IPS-NIHi7 (cell line): Measurements from ENCODE around the gene MECP2.

Experiments used
- DNase-seq: peaks from one replicate; pipeline ENCODE4 v3.0.0; 2012; ENCODE audit warnings: mixed read lengths; ENCODE audit errors: extremely low spot score

Gene MECP2

GRCh38 chrX:154115750-154116149 is 18.2 kb upstream of the MECP2 start:
- DNase-seq: no peak

- no peak for DNase-seq
These were observed 17.6 kb upstream of the MECP2 start for GRCh38 chrX:154115071-154115470.

GRCh38 chrX:154114652-154115051 is 17.1 kb upstream of the MECP2 start:
- DNase-seq: no peak

GRCh38 chrX:154113729-154114128 is 16.2 kb upstream of the MECP2 start:
- DNase-seq: no peak

GRCh38 chrX:154098551-154098950 is 1.0 kb upstream of the MECP2 start:
- no peak for DNase-seq

- DNase-seq: peak; percentile 73
These were observed 421 bp downstream of the MECP2 start for GRCh38 chrX:154097003-154097588.

GRCh38 chrX:154096140-154097002 is 1.1 kb downstream of the MECP2 start:
- DNase-seq: no peak

- no peak for DNase-seq
These were observed 2.7 kb downstream of the MECP2 start for GRCh38 chrX:154094833-154095232.

- DNase-seq: no peak
These were observed 3.6 kb downstream of the MECP2 start for GRCh38 chrX:154093965-154094364.

- no peak for DNase-seq
These were observed 5.1 kb downstream of the MECP2 start for GRCh38 chrX:154092371-154092770.

- no peak for DNase-seq
These were observed 5.8 kb downstream of the MECP2 start for GRCh38 chrX:154091678-154092077.

GRCh38 chrX:154090731-154091130 is 6.8 kb downstream of the MECP2 start:
- DNase-seq: no peak

GRCh38 chrX:154084449-154085300 is 12.8 kb downstream of the MECP2 start:
- no peak for DNase-seq

- no peak for DNase-seq
These were observed 14.4 kb downstream of the MECP2 start for GRCh38 chrX:154083126-154083517.

- DNase-seq: no peak
These were observed 15.0 kb downstream of the MECP2 start for GRCh38 chrX:154082396-154083125.

GRCh38 chrX:154077101-154077500 is 20.4 kb downstream of the MECP2 start:
- no peak for DNase-seq

- peak; percentile 36 for DNase-seq
These were observed 23.3 kb downstream of the MECP2 start for GRCh38 chrX:154074199-154074598.

GRCh38 chrX:154072192-154072591 is 25.3 kb downstream of the MECP2 start:
- DNase-seq: no peak

- DNase-seq: no peak
These were observed 29.0 kb downstream of the MECP2 start for GRCh38 chrX:154068560-154068959.

GRCh38 chrX:154064637-154065435 is 32.7 kb downstream of the MECP2 start:
- no peak for DNase-seq

- DNase-seq: no peak
These were observed 34.3 kb downstream of the MECP2 start for GRCh38 chrX:154063234-154063633.
